DND-41 (cell line): ENCODE measurements around the gene HSPA8.

Experiments used
- EZH2 ChIP-seq: IDR thresholded peaks from 3 replicates; pipeline ENCODE4 v1.6.1; 2012; ENCODE audit warnings: borderline replicate concordance, low read depth, mild to moderate bottlenecking, moderate library complexity, low read length, inconsistent platforms; ENCODE audit not compliant: severe bottlenecking
- TF ChIP-seq, protein P1 (sequence below): IDR thresholded peaks from 2 replicates; pipeline ENCODE4 v1.5.1; 2012; ENCODE audit warnings: borderline replicate concordance, low read length, moderate library complexity, mild to moderate bottlenecking; ENCODE audit not compliant: poor library complexity, severe bottlenecking; ENCODE audit errors: extremely low read depth

DNA sequence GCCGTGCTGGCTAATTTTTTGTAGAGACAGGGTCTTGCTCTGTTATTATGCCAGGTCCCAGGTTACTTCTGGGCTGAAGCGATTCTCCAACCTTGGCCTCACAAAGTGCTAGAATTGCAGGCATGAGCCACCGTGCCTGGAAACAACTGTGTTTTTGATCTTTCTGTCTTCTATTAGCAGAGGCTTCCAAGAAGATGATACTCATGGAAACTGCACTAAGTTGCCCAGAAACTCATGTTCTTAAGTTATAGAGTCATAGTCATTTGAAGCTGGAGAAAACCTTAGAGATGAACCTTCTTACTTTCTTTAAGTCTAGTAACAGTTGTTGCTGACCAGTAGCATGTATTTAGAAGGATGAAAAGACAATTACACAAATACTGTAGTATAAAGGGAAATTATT is 37.1 kb upstream of the HSPA8 start:
- TF ChIP-seq, protein P1, sequence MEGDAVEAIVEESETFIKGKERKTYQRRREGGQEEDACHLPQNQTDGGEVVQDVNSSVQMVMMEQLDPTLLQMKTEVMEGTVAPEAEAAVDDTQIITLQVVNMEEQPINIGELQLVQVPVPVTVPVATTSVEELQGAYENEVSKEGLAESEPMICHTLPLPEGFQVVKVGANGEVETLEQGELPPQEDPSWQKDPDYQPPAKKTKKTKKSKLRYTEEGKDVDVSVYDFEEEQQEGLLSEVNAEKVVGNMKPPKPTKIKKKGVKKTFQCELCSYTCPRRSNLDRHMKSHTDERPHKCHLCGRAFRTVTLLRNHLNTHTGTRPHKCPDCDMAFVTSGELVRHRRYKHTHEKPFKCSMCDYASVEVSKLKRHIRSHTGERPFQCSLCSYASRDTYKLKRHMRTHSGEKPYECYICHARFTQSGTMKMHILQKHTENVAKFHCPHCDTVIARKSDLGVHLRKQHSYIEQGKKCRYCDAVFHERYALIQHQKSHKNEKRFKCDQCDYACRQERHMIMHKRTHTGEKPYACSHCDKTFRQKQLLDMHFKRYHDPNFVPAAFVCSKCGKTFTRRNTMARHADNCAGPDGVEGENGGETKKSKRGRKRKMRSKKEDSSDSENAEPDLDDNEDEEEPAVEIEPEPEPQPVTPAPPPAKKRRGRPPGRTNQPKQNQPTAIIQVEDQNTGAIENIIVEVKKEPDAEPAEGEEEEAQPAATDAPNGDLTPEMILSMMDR, result no peak
- no peak for TF ChIP-seq EZH2
